GM12873 (cell line): ENCODE results near the gene TMEM61.

Experiments
- CTCF ChIP-seq: IDR thresholded peaks from 2 replicates; pipeline ENCODE4 v1.5.1; 2012; ENCODE audit warnings: low read depth, mild to moderate bottlenecking, moderate library complexity, low read length, control low read depth; ENCODE audit not compliant: insufficient read depth; ENCODE audit errors: missing control alignments

TMEM61 gene

GRCh38 chr1:55000110-55001085 is 20.0 kb downstream of the TMEM61 start:
- no peak for TF ChIP-seq CTCF

GRCh38 chr1:55001311-55001710 is 20.9 kb downstream of the TMEM61 start:
- TF ChIP-seq CTCF: no peak

GRCh38 chr1:55002686-55003085 is 22.3 kb downstream of the TMEM61 start:
- TF ChIP-seq CTCF: no peak

- TF ChIP-seq CTCF: no peak
These were observed 25.1 kb downstream of the TMEM61 start for GRCh38 chr1:55005351-55006140.

- no peak for TF ChIP-seq CTCF
These were observed 26.5 kb downstream of the TMEM61 start for GRCh38 chr1:55006931-55007330.

GRCh38 chr1:55007625-55008024 is 27.2 kb downstream of the TMEM61 start:
- no peak for TF ChIP-seq CTCF

DNA sequence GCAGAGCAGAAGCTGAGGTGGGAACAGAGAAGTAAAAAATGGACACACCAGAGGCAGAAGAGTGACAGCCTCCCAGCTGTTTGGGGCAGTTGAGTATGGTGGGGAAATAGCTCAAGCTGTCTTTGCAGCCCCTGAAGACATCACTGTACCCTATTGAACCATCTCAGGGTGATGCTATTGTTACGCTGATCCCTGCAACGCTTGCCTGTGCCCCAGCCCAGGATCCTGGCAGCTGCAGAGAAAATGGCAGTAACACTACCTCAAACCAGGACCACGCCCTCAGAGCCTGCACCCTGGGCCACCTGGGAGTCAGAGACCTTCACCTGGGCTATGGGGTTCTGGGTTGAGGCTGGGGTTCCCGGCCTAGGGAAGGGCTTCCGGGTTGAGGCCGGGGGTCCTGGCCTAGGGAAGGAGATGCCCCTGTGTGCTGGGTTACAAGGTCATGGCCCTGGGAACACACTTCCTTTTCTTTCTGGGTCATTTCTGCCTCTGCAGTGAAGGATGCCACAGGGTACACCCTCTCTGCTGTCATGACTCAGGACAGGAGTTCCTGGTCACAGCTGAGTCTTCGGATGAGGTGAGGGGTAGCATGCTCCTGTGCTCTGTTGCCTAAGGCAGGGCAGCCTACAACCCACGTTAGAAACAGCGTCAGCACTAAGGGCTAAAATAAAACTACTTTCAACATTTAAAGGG is 29.9 kb downstream of the TMEM61 start:
- no peak for TF ChIP-seq CTCF
